Heart right ventricle (tissue), 16 donors: ENCODE results near the gene MLANA. TPM values are rescaled to one million over a fixed set of nuclear protein-coding genes. Genes with fewer than 3 reads are reported as not detected.

Experiments used
- ATAC-seq, 8 donors: fragments of 200-7000 bp; cut with Tn5 transposase; one replicate each; pipeline ENCODE4 v1.9.1; 2020; ENCODE audit warnings: mild to moderate bottlenecking in 8 of 8, moderate library complexity in 8 of 8, moderate number of reproducible peaks in 1 of 8
- DNase-seq, 2 donors: peaks; one replicate each; pipeline ENCODE4 v3.0.0-alpha.2; 2020
- H3K27ac ChIP-seq, 10 donors: fragments of 200-600 bp; sonication (generic) in 2 of 10; one replicate each; pipeline versions ENCODE4 v1.5.0 to v1.8.0; 2020 to 2022; ENCODE audit warnings: mild to moderate bottlenecking in 3 of 10
- H3K27me3 ChIP-seq, 7 donors: fragments of 200-600 bp; one replicate each; pipeline ENCODE4 v1.8.0; 2021 to 2022; ENCODE audit warnings: mild to moderate bottlenecking in 2 of 7
- H3K36me3 ChIP-seq, 9 donors: fragments of 200-600 bp; sonication (generic) in 1 of 9; one replicate each; pipeline versions ENCODE4 v1.5.0 to v1.8.0; 2020 to 2022; ENCODE audit warnings: mild to moderate bottlenecking in 2 of 9
- H3K4me1 ChIP-seq, 9 donors: fragments of 200-600 bp; sonication (generic) in 1 of 9; one replicate each; pipeline versions ENCODE4 v1.5.0 to v1.8.0; 2020 to 2022; ENCODE audit warnings: mild to moderate bottlenecking in 4 of 9
- H3K4me3 ChIP-seq, 10 donors: fragments of 200-600 bp; sonication (generic) in 2 of 10; one replicate each; pipeline versions ENCODE4 v1.5.0 to v1.8.0; 2020 to 2022; ENCODE audit warnings: mild to moderate bottlenecking in 7 of 10, moderate library complexity in 2 of 10
- H3K9me3 ChIP-seq, 11 donors: fragments of 200-600 bp in 10 of 11; sonication (generic) in 2 of 11; one replicate each; pipeline versions ENCODE4 v1.5.0 to v1.8.0; 2013 to 2022; ENCODE audit warnings: mild to moderate bottlenecking in 2 of 11, control low read depth in 1 of 11, moderate library complexity in 1 of 11
- WGBS, 2 donors: extraction: QIAGEN DNeasy Blood & Tissue Kit; methylation state at CpG; one replicate each; pipeline ENCODE4 v1.1.7; 2013; ENCODE audit warnings: inconsistent platforms in 1 of 2; 5-methylcytosine and 5-hydroxymethylcytosine counted together
- intact Hi-C, 10 donors: fragments of 100-400 bp; cut with DNase I; formaldehyde crosslinking; loops; one replicate each; pipeline versions ENCODE4 v1.11.1 to v1.14.2; 2022
- polyA plus RNA-seq, 2 donors: library from polyadenylated mRNA; stranded (reverse); fragments of 200-250 nt; gene quantifications; one replicate each; pipeline ENCODE4 v1.2.3, GENCODE V29; 2013
- total RNA-seq, 10 donors: library from RNA; stranded (reverse); fragmentation: NEBNext Ultra II Directional in 3 of 10; extraction: Animal tissue kit (Norgen Biotek cat#: 25700) in 3 of 10; gene quantifications; one replicate each; pipeline versions ENCODE4 v1.2.1 to v1.2.4, GENCODE V29; 2021 to 2023
- TF ChIP-seq, protein P1 (sequence below), 9 donors: fragments of 200-600 bp; sonication (generic) in 2 of 9; IDR thresholded peaks; one replicate each; pipeline versions ENCODE4 v1.5.0 to v1.8.0; 2021 to 2022; ENCODE audit warnings: antibody characterized with exemption in 9 of 9, mild to moderate bottlenecking in 5 of 9, moderate library complexity in 1 of 9
- donor health status: Arrhythmogenic right ventricular cardiomyopathy.
- donor health status: ischemic (EF 13 %, LVEDD 7.1; RV severe dilation, severe dysfunction).
- donor health status: healthy with polysubstance abuse.
- donor health status: DM: no; HTN: yes; CAD: no.
- donor health status: DM: no; HTN: no; CAD: no.
- donor health status: ischemic (EF 25% LVEDD 6.9; RV normal size, moderate dysfunction).
- donor health status: ischemic (EF 25% LVEDD 5.7; RV mildly dilated, moderate dysfunction).
- donor health status: healthy.
- donor health status: DM: yes; HTN: yes; CAD: no.
- donor health status: Ischemic cardiomyopathy.
- donor health status: ischemic (EF 35%, LVEDD 5.7; RV mildly dilated, moderate dysfunction).
- donor health status: nonischemic (EF 11% LVEDD 7.7; RV severe dilation, severe dysfunction).
- donor health status: DM: yes; HTN: yes; CAD: no.
- donor health status: PGD.
- donor health status: ischemic (EF 29% LVEDD 5.4; RV normal size, mild dysfunction).
- donor health status: nonischemic (EF 23%, LVEDD 6.1; RV moderate dilation, normal function).

MLANA gene
- total and polyA plus RNA-seq, 12 donors: not detected

DNA sequence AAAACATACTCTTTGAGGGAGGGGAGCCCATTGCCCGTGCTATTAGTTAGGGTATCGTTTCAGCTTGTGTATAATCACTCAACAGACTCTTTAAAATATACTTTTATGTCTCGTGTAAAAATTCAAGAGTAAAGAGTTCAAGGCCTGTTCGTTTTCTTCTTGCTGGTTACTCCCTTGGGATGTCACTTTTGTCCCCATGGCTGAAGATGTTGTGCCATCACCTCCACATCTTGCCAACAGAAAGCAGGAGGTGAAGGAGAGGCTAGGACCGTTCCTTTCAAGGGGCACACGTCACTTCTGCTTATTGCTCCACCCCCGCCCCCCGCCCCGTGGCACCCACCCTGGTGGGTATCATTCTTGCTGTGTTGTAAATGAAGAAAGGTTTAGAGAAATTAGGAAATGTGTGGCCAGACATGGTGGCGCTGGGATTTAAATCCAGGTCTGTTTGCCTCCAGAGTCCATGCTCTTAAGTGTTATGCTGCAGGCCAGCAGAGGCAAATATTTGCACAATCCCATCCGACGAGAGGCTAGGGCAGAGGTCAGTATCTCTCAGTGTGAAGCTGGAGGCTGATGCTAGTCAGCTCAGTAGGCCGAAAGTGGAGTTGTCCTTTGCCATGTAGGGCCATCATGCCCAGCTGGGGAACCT, 3.0 kb downstream of the MLANA start:
- 86 to 89% methylated on average over 13 of the region's 13 CpGs for WGBS, 2 donors
- DNase-seq: no peak
- intact Hi-C loops: loop anchor here in 1 of 10 donors (10.0 kb wide), 1 partner anchor 151 kb away; no protein-coding TSS in a partner anchor
- no peak for ATAC-seq
- H3K36me3 ChIP-seq: peaks cover 0 to 24% (median 0%) of the 10 kb centered on the region in 9 donors
- no peak overlapping the region for H3K4me3 ChIP-seq
- H3K27ac ChIP-seq: no peak overlapping the region
- TF ChIP-seq, protein P1, sequence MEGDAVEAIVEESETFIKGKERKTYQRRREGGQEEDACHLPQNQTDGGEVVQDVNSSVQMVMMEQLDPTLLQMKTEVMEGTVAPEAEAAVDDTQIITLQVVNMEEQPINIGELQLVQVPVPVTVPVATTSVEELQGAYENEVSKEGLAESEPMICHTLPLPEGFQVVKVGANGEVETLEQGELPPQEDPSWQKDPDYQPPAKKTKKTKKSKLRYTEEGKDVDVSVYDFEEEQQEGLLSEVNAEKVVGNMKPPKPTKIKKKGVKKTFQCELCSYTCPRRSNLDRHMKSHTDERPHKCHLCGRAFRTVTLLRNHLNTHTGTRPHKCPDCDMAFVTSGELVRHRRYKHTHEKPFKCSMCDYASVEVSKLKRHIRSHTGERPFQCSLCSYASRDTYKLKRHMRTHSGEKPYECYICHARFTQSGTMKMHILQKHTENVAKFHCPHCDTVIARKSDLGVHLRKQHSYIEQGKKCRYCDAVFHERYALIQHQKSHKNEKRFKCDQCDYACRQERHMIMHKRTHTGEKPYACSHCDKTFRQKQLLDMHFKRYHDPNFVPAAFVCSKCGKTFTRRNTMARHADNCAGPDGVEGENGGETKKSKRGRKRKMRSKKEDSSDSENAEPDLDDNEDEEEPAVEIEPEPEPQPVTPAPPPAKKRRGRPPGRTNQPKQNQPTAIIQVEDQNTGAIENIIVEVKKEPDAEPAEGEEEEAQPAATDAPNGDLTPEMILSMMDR (IDR thresholded peaks at IDR 0.05): no peak
- H3K4me1 ChIP-seq: no peaks in the 10 kb centered on the region
- H3K27me3 ChIP-seq: no peaks in the 10 kb centered on the region
- H3K9me3 ChIP-seq: no peaks in the 10 kb centered on the region

DNA sequence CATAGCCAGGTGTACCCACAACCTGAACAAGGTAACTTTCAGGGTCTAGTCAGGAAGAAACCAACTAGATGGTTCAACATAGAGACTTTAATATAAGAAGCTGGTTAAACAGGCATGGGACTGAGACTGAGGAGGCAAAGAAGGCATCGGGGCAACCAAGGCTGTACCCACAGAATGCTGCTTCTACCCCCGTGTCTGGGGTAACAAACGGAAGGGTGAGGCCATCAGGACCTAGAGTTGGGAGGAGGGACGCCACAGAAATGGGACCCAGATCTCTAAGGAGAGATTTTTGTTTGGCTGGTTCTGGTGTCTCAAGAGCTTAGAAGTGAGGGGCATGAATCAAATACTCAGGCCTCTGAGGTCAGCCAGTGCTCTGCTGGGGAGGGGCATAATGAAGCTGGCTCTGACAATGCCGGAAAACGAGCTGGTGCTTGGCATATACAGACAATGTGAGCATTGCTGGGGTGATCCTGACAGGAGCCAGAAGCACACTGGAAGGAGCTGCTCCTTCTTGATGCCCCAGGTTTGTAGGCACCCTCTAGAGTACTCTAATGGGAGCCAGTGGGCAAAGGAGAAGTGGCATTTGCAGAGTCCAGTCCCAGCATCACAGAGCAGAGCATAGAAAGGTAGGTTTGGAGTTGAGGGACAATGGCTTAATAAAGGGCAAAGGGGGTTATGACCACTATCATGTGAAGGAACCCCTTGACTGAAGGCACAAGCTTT, 3.7 kb downstream of the MLANA start:
- no peak for ATAC-seq
- Histone ChIP-seq H3K27me3 (no peaks in the 10 kb centered on the region), H3K4me3 (no peak overlapping the region), H3K9me3 (no peaks in the 10 kb centered on the region), H3K4me1 (no peaks in the 10 kb centered on the region), H3K27ac (no peak overlapping the region), H3K36me3 (peaks cover 0 to 31% (median 0%) of the 10 kb centered on the region in 9 donors)
- DNase-seq: no peak
- WGBS, 2 donors: 95% methylated on average over 6 of the region's 6 CpGs
- intact Hi-C loops: loop anchor here in 1 of 10 donors (10.0 kb wide), 1 partner anchor 150 kb away; no protein-coding TSS in a partner anchor
- TF ChIP-seq, protein P1 (IDR thresholded peaks at IDR 0.05): no peak

- Histone ChIP-seq H3K27me3 (no peaks in the 10 kb centered on the region), H3K36me3 (peaks cover 0 to 35% (median 0%) of the 10 kb centered on the region in 9 donors), H3K4me1 (peaks cover 0 to 2% (median 0%) of the 10 kb centered on the region in 9 donors), H3K4me3 (no peak overlapping the region), H3K9me3 (no peaks in the 10 kb centered on the region), H3K27ac (peak overlapping the region in 1 of 10 donors; percentile 34)
- peak in 1 of 2 donors; percentile 9 for DNase-seq
- TF ChIP-seq, protein P1 (IDR thresholded peaks at IDR 0.05): no peak
- intact Hi-C loops: loop anchor here in 1 of 10 donors (10.0 kb wide), 1 partner anchor 149 kb away; no protein-coding TSS in a partner anchor
- WGBS, 2 donors: 60 to 75% methylated on average over 6 of the region's 6 CpGs
- ATAC-seq: peak in 3 of 8 donors; percentile 57 to 72 (median 62)
These were observed 5.1 kb downstream of the MLANA start for GRCh38 chr9:5895782-5896181.

- DNase-seq: no peak
- peaks cover 0 to 6% (median 0%) of the 10 kb centered on the region in 9 donors for H3K4me1 ChIP-seq
- TF ChIP-seq, protein P1 (IDR thresholded peaks at IDR 0.05): no peak
- peaks cover 0 to 39% (median 0%) of the 10 kb centered on the region in 9 donors for H3K36me3 ChIP-seq
- H3K9me3 ChIP-seq: no peaks in the 10 kb centered on the region
- no peak for ATAC-seq
- no peaks in the 10 kb centered on the region for H3K27me3 ChIP-seq
- H3K27ac ChIP-seq: no peak overlapping the region
- 98 to 99% methylated on average over 4 of the region's 4 CpGs for WGBS, 2 donors
- H3K4me3 ChIP-seq: no peak overlapping the region
- intact Hi-C loops: loop anchor here in 1 of 10 donors (10.0 kb wide), 1 partner anchor 148 kb away; no protein-coding TSS in a partner anchor
These were observed 6.2 kb downstream of the MLANA start for GRCh38 chr9:5896863-5897262.
